Suprapubic skin (tissue), 3 donors: ENCODE measurements around the gene LRP1B.

Experiments used
- EP300 ChIP-seq: sonication (generic); formaldehyde crosslinking; IDR thresholded peaks from one replicate; pipeline ENCODE4 v1.6.1; 2017; ENCODE audit warnings: antibody characterized with exemption
- TF ChIP-seq, protein P1 (sequence below), 2 donors: fragments of 200-600 bp in 1 of 2; fragments of 450-650 bp in 1 of 2; sonication (generic) in 1 of 2; IDR thresholded peaks; one replicate each; pipeline ENCODE4 v1.5.1; 2016 to 2019; ENCODE audit warnings: antibody characterized with exemption in 2 of 2, mild to moderate bottlenecking in 1 of 2, moderate library complexity in 1 of 2

DNA sequence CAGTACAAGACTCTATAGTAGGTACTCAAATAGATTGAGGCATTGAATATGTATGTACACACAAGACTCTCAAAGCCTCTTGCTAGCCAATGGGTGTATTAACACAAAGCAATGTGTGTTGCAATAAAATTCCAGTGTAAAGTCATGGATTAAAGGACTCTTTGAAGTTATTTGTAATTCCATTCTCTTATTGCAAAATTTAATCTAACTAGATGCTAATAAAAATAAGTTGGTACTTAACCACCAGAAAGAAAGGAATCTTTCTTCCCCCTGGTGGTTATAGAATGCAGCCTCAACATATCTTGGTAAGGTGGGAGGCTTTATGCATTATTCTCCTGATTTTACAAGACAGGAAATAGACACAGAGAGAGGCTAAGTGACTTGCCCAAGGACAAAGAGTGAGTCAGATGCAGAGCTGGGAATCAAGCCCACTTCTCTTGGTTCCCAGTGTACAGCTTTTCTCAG is 18.0 kb downstream of the LRP1B start:
- TF ChIP-seq, protein P1, sequence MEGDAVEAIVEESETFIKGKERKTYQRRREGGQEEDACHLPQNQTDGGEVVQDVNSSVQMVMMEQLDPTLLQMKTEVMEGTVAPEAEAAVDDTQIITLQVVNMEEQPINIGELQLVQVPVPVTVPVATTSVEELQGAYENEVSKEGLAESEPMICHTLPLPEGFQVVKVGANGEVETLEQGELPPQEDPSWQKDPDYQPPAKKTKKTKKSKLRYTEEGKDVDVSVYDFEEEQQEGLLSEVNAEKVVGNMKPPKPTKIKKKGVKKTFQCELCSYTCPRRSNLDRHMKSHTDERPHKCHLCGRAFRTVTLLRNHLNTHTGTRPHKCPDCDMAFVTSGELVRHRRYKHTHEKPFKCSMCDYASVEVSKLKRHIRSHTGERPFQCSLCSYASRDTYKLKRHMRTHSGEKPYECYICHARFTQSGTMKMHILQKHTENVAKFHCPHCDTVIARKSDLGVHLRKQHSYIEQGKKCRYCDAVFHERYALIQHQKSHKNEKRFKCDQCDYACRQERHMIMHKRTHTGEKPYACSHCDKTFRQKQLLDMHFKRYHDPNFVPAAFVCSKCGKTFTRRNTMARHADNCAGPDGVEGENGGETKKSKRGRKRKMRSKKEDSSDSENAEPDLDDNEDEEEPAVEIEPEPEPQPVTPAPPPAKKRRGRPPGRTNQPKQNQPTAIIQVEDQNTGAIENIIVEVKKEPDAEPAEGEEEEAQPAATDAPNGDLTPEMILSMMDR (IDR thresholded peaks at IDR 0.05): no peak
- TF ChIP-seq EP300: no peak
